Thymus (tissue), 11 donors: ENCODE results near the gene ELL2. TPM values are rescaled to one million over a fixed set of nuclear protein-coding genes. Genes with fewer than 3 reads are reported as not detected.
"Not testable (repeated sequence)": the region's sequence is repeated elsewhere in the genome, so short reads cannot be mapped to it uniquely, and the experiment has no call there.

Source experiments
- DNase-seq, 9 donors: peaks; one replicate each; pipeline ENCODE4 v3.0.0-alpha.2; 2013; ENCODE audit warnings: low spot score in 9 of 9, low read depth in 6 of 9, missing footprints in 1 of 9
- H3K27ac ChIP-seq, 2 donors: one replicate each; pipeline ENCODE4 v1.5.1; 2013; ENCODE audit warnings: control low read depth in 1 of 2, low read depth in 1 of 2, low read length in 1 of 2, mild to moderate bottlenecking in 1 of 2, moderate library complexity in 1 of 2
- H3K27me3 ChIP-seq, 2 donors: one replicate each; pipeline ENCODE4 v1.5.1; 2013; ENCODE audit warnings: low read length in 1 of 2; ENCODE audit not compliant: control insufficient read depth in 2 of 2, insufficient read depth in 1 of 2
- H3K36me3 ChIP-seq, 2 donors: one replicate each; pipeline ENCODE4 v1.5.1; 2013; ENCODE audit warnings: low read length in 1 of 2, mild to moderate bottlenecking in 1 of 2, moderate library complexity in 1 of 2; ENCODE audit not compliant: control insufficient read depth in 2 of 2, insufficient read depth in 2 of 2
- H3K4me1 ChIP-seq, 2 donors: one replicate each; pipeline ENCODE4 v1.5.1; 2013; ENCODE audit warnings: low read length in 2 of 2; ENCODE audit not compliant: control insufficient read depth in 2 of 2, insufficient read depth in 2 of 2
- H3K4me3 ChIP-seq, 2 donors: one replicate each; pipeline ENCODE4 v1.5.1; 2013; ENCODE audit warnings: low read length in 2 of 2, control low read depth in 1 of 2, mild to moderate bottlenecking in 1 of 2
- H3K9me3 ChIP-seq, 2 donors: one replicate each; pipeline ENCODE4 v1.5.1; 2013; ENCODE audit warnings: low read length in 1 of 2, mild to moderate bottlenecking in 1 of 2; ENCODE audit not compliant: control insufficient read depth in 2 of 2, insufficient read depth in 1 of 2
- WGBS: extraction: QIAGEN DNeasy Blood & Tissue Kit; methylation state at CpG from one replicate; pipeline ENCODE4 v1.1.7; 2013; 5-methylcytosine and 5-hydroxymethylcytosine counted together
- polyA plus RNA-seq: library from polyadenylated mRNA; stranded (reverse); fragments of 200-250 nt; gene quantifications from one replicate; pipeline ENCODE4 v1.2.3, GENCODE V29; 2013
- total RNA-seq: library from RNA; stranded (reverse); fragments of 120-200 nt; gene quantifications from one replicate; pipeline ENCODE4 v1.2.4, GENCODE V29; 2013
- donor health status: healthy.

The ELL2 gene
- total and polyA plus RNA-seq, 2 donors: 9.3 to 22.5 TPM

DNA sequence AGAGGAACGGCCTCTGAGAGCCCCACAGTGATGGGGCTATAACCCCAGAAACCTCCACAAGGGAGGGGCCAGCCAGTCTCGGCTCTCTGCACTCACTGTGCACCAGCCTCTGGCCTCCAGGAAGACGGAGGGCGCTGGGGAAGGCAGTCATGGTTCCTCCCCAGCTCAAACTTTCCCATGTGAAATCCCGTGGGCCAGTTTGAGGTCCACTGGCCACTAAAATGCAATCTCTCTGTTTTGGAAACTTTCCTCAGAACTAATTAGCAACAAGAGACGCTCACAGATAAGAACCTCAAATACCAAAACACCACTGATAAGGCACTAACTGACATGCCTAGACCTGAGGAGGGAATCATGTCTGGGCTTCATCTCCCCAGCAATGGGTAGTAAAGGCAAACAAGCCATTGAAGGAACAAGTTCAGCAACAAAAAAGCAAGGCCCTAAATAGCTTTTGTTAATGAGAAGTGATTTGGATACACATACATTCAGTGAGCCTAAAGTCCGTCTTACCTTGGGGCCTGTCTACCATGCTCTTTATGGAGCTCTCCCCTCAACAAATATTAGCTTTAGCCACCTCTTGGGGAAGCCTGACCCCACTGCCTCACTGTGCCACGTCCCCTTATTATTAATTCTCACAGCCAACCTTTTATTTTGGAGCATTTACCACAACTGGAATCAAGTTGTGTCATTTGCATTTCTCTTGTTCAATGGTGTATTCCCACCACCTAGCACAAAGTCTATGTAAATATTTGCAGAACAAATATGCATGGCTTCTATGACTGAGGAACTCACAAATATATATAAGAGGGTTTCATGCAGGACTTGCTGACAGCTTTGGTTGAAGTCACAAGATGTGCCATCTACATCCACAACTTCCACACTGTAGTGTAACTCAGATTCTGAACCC lies 83.0 kb downstream of the ELL2 start:
- 94% methylated on average over 8 of the region's 8 CpGs for WGBS
- Histone ChIP-seq H3K4me1 (no peaks in the 10 kb centered on the region), H3K4me3 (no peak overlapping the region), H3K9me3 (no peaks in the 10 kb centered on the region), H3K27ac (no peak overlapping the region), H3K36me3 (no peaks in the 10 kb centered on the region), H3K27me3 (no peaks in the 10 kb centered on the region)
- DNase-seq: no peak

DNA sequence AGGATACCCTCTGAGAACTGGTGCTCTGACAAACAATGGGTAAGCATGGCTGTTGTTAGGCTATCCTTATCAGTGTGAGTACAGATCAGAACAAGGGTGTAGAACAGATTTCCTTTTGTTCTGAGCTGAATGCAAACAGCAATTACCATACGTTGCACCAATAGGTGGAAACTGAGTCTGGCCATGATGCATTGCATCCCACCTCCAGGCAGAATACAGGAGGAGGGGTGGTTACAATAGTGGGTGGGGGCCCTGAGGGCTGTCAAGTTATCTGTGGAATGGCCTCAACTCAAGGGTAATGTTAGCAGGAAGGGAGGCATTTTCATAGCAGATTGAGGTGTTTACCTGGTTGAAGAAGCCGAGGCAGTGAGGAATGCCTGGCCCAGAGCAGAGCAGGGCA lies 84.9 kb downstream of the ELL2 start:
- H3K27me3 ChIP-seq: no peaks in the 10 kb centered on the region
- H3K4me1 ChIP-seq: no peaks in the 10 kb centered on the region
- H3K9me3 ChIP-seq: no peaks in the 10 kb centered on the region
- no peak for DNase-seq
- 97% methylated on average over 2 of the region's 2 CpGs for WGBS
- H3K27ac ChIP-seq: no peak overlapping the region
- no peaks in the 10 kb centered on the region for H3K36me3 ChIP-seq
- no peak overlapping the region for H3K4me3 ChIP-seq

DNA sequence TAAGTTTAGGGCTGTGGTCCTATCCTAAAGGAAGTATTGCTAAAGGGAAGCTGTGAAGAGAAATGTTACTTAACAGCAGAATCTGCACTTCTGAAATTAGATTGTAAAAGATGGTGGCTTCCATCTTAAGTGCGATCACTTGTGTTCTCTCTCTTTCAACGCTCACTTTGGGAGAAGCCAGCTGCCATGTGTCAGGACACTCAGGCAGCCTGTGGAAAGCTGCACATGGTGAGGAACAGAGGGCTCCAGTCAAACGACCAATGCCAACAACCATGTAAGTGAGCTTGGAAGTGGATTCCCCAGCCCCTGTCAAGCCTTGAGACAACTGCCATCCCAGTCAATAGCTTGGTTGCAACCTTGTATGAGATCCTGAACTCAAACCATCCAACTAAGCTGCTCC lies 87.4 kb downstream of the ELL2 start:
- WGBS: 98% methylated on average over 3 of the region's 3 CpGs
- no peak overlapping the region for H3K4me3 ChIP-seq
- H3K9me3 ChIP-seq: no peaks in the 10 kb centered on the region
- peaks cover 0 to 7% of the 10 kb centered on the region in 2 donors for H3K27me3 ChIP-seq
- H3K4me1 ChIP-seq: peaks cover 7 to 12% of the 10 kb centered on the region in 2 donors
- H3K36me3 ChIP-seq: no peaks in the 10 kb centered on the region
- DNase-seq: no peak
- no peak overlapping the region for H3K27ac ChIP-seq

DNA sequence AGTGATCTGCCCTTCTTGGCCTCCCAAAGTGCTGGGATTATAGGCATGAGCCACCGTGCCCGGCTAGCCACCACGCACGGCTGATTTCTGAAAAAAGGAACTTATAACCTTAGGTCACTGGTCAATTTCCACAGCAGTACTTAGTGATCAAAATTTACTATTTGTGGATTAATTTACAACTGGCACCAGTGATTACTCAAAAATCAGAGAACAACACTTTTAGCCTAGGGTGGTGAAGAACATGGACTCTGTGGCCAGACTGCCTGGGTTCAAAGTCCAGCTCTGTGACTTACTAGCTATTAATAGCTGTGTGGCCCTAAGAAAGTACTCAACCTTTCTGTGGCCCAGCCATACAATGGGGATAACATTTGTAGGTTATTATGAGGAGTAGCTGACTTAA lies 88.3 kb downstream of the ELL2 start:
- no peak overlapping the region for H3K4me3 ChIP-seq
- no peaks in the 10 kb centered on the region for H3K9me3 ChIP-seq
- 95% methylated on average over 4 of the region's 4 CpGs for WGBS
- no peaks in the 10 kb centered on the region for H3K36me3 ChIP-seq
- no peak for DNase-seq
- H3K4me1 ChIP-seq: peaks cover 12 to 20% of the 10 kb centered on the region in 2 donors
- H3K27ac ChIP-seq: no peak overlapping the region
- peaks cover 0 to 7% of the 10 kb centered on the region in 2 donors for H3K27me3 ChIP-seq

DNA sequence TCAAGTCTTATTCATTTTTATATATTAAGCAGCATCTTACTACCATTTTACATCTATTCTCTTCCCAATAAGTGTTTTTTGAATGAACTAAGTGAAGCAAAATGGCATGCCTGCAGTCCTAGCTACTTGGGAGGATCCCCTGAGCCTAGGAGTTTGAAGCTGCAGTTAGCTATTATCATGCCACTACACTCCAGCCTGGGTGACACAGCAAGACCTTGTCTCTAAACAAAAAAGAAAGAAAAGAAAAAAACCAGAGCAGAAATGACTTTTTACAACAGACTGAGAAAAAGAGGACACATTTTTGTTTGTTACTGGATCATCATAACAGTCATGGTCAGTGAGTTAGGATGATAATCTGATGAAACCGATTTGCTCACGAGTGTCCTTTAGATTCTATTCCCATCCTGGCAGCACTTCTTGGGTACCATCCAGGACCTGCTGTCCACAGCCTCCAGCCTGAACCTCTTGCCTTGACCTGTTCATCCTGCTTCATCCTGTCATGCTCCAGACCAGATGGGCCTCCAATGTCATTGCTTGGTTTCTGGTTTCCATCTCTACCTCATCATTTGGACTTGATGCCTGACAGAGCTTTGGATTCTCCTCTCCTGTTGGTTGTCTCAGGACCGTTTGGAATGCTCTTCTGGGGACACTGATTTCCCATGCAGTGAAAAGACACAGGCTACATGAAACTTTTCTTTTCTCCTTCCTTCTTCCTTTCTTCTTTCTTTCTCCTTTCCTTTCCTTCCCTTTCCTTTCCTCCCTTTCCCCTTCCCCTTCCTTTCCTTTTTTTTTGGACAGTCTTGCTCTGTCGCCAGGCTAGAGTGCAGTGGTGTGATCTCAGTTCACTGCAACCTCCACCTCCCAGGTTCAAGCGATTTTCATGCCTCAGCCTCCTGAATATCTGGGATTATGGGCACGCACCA lies 89.0 kb downstream of the ELL2 start:
- no peak overlapping the region for H3K27ac ChIP-seq
- no peak for DNase-seq
- H3K4me1 ChIP-seq: peaks cover 12 to 27% of the 10 kb centered on the region in 2 donors
- no peaks in the 10 kb centered on the region for H3K9me3 ChIP-seq
- H3K36me3 ChIP-seq: no peaks in the 10 kb centered on the region
- WGBS: 77% methylated on average over 6 of the region's 6 CpGs
- H3K27me3 ChIP-seq: peaks cover 0 to 7% of the 10 kb centered on the region in 2 donors
- H3K4me3 ChIP-seq: no peak overlapping the region

DNA sequence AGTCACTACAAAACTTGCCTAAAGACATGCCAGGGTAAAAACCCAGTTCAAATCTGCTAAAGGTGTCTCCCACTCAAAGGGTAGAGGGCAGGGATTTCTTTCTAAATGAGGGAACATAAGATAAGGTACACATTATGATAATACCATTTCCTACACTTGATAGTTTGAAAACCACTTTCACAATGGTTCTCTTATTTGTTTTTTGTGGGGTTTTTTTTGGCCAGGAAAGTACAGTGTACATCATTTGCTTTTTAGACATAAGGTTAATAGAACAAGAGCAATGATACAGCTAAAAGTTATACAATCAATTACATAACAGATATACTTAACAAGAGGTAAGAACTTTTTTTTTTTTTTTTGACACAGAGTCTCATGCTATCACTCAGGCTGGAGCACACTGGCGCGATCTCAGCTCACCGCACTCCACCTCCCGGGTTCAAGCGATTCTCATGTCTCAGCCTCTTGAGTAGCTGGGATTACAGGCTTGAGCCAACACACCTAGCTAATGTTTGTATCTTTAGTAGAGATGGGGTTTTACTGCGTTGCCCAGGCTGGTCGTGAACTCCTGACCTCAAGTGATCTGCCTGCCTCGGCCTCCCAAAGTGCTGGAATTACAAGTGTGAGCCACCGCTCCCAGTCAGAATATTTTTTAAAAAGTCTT lies 90.4 kb downstream of the ELL2 start:
- WGBS: 97% methylated on average over 9 of the region's 9 CpGs
- Histone ChIP-seq H3K27me3 (peaks cover 0 to 7% of the 10 kb centered on the region in 2 donors), H3K36me3 (no peaks in the 10 kb centered on the region), H3K4me3 (no peak overlapping the region), H3K9me3 (no peaks in the 10 kb centered on the region), H3K4me1 (peaks cover 12 to 28% of the 10 kb centered on the region in 2 donors), H3K27ac (no peak overlapping the region)
- no peak for DNase-seq

DNA sequence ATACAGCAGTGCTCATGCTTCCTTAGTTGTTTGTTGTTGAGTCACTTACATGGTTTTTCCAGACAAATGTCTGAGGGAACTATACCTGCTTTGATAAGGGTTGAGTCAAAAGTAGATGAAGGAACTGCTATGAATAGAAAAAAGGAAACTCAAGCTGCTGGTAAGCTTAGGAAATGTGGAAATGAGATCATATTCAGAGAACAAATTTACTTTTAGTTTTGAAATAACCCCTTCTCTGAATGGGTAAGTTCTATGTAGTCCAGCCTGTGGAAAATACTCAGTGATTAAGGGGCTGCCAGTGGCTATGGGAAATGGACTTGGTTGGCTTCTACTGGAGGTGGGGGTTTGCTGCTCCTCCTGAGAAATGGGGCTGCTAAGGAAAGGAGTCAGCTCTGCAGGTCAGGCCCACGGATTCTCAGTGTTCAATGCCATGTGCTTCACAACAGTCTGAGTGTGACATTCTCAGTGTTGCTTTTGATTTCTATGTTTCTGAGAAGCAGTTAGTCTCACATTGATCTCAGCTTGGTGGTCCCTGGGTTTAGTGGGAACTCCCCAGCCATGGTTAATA lies 91.5 kb downstream of the ELL2 start:
- H3K27me3 ChIP-seq: peaks cover 0 to 7% of the 10 kb centered on the region in 2 donors
- no peaks in the 10 kb centered on the region for H3K9me3 ChIP-seq
- H3K27ac ChIP-seq: peak overlapping the region in 1 of 2 donors; percentile 36
- WGBS: 69% methylated on average over 1 of the region's 1 CpG
- DNase-seq: peak in 1 of 9 donors; percentile 43
- H3K36me3 ChIP-seq: no peaks in the 10 kb centered on the region
- no peak overlapping the region for H3K4me3 ChIP-seq
- peaks cover 12 to 28% of the 10 kb centered on the region in 2 donors for H3K4me1 ChIP-seq

DNA sequence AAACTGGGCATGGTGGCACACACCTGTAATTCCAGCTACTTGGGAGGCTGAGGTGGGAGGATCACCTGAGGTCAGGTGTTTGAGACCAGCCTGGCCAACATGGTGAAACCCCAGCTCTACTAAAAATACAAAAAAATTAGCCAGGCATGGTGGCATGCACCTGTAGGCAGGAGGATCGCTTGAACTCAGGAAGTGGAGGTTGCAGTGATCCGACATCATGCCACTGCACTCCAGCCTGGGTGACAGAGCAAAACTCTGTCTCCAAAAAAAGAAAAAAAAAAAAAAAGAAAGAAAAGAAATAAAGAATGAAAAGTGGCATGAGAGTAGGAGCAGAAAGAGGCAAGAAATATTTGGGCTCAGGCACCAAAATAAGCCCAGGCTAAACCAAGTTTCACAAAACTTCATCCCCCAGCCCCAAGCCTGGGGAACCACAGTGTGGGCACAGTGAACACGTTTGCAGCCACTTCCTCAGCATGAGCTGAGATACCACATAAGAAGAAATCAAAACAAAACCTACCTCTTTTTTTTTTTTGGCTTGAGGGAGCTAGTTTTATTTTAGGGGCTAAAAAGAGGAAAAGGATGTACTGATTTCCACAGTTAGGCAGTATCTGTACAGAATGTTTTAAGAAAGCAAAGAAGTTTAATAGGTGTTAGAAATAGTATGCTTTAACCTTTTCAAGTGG lies 92.3 kb downstream of the ELL2 start:
- Histone ChIP-seq H3K27ac (peak overlapping the region; percentile 8 to 48), H3K4me1 (peaks cover 12 to 28% of the 10 kb centered on the region in 2 donors)
- peak; percentile 37 to 89 (median 66) for DNase-seq
- H3K36me3 ChIP-seq, H3K9me3 ChIP-seq, H3K4me3 ChIP-seq, H3K27me3 ChIP-seq: not testable (repeated sequence)
- 4% methylated on average over 3 of the region's 3 CpGs for WGBS
